GM10847 (cell line): ENCODE data around the gene SHISAL1.

Experiments used
- POLR2A ChIP-seq: IDR thresholded peaks from 2 replicates; pipeline ENCODE4 v1.6.1; 2011; ENCODE audit not compliant: insufficient read length; ENCODE audit errors: extremely low read depth

Gene SHISAL1

GRCh38 chr22:44335066-44335839, 22.5 kb upstream of the SHISAL1 start:
- TF ChIP-seq POLR2A = no peak

DNA sequence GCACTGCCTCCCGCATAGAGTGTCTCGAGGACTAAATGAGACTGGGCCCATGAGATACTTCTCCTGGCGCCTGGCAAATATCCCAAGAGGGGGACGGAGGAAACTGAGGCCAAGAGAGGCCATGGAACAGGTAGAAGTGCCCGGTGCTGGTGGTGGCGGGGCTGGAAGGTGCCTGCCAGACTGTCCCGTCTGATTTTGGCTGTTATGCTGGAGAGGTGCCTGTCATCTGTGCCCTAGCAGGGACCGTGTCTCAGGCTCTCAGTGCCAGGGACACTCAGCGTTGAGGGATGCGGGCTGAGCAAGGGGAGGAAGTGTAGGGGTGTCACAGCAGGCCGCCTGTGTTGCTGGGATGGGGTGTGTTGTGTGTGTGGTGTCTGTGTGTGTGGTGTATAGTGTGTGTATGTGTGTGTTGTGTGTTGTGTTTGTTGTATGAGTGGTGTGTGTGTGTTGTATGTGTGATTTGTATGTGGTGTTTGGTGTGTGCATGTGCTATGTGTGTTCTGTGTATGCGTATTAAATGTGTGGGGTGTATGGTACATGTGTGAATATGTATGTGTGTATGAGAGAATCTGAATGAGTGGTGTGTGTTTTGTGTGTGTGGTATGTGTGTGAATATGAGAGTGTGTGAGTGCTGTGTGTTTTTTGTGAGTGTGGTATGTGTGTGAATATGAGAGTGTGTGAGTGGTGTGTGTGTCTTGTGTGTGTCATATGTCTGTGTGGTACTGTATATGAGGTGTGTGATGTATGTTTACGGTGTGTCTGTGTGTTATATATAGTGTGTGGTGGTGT, 21.3 kb upstream of the SHISAL1 start:
- TF ChIP-seq POLR2A = no peak

DNA sequence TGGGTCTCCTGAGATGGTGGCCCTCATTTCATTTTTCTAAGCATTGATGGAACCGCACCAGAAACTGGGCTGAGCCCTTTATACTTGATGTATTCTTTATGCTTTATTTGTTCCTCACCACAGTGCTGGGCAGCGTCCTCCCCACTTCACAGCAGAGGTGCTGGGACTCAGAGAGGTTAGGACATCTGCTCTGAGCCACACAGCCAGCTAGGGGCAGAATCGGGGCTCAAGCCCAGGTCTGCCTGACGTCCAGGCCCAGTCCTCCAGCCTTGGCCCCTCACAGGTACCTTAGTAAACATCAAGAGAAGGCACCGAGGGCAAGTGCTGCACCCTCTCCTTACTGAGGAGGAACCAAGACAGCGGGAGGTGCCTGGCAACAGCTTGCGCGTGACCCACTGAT, 20.2 kb upstream of the SHISAL1 start:
- TF ChIP-seq POLR2A = no peak

DNA sequence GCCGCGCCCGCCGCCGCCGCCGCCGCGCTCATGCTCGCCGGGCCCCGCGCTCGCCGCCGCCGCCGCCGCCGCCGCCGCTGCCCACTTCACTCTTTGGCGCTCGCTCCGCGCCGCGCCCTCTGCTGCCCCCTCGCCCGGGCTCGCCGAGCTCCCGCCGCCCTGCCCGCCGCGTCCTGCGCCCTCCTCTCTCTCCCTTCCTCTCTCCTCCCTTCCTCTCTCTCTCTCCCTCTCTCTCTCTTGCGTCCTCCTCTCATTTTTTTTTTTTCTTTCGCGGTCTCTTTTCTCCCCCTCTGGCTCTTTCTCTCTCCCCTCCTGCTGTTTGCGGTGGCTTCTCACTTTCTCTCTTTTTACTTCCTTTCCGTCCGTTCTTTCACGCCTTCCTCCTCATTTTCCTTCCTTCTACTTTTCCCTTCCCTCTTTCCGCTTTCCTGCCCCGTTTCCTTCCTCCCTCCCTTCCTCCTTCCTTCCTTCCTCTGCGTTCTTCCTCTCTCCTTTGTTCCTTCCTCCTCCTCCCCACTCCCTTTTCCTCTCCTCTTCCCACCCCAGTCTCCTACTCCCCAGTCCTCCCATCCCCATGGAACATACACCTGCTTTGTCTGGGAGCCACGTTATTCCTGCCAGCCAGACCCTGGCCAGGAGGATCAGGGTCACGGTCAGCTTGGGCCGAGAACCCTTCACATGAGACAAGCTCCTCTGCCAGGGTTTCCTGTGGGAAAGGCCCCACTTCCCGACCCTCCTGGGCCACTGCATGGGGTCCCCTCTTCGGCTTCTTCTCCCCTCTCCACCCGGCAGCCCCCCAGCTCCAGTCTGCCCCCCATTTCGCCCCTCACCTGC, 19.3 kb upstream of the SHISAL1 start:
- no peak for TF ChIP-seq POLR2A

DNA sequence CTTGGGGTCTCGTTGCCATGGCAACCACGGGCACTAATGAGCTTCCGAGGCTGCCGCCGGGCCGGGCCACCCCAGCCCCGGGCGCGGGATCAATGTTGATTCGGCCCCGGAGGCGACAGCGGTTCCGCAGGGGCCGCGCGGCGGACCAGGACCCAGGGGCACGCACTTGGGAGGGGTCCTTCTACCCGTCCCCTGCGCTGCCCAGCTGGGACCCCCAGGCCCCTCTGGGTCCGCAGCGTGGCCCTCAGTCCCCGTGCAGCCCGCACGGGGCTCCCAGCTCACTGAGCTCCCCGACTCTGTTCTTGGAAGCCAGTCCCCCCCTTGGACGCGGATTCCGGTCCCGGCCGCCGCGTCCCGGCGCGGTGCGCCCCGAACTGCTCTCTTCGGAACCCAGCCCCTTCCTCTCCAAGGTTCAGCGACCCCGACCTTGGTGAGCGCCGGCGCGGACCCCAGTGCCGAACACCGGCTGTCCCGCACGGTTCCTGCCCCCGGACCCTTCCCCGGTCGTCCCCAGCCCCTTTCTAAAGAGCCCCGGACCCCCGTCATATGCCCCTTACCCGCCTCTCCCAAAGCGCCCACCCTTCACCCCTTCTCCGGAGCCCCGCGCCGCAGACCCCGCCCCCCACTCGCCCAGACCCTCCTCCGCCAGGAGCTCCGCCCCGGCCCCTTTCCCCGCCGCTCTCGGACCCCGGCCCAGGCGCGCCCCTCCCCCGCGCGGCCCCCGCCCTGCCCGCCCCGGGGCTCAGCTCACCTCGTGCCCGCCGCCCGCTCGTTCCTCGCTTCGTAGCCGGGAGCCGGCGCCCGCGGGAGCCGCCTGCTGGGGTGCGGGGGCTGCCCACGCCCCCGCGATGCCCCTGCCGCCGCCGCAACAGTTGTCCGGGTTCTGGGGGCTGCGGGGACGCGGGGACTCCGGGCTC, 18.3 kb upstream of the SHISAL1 start:
- TF ChIP-seq POLR2A = no peak

DNA sequence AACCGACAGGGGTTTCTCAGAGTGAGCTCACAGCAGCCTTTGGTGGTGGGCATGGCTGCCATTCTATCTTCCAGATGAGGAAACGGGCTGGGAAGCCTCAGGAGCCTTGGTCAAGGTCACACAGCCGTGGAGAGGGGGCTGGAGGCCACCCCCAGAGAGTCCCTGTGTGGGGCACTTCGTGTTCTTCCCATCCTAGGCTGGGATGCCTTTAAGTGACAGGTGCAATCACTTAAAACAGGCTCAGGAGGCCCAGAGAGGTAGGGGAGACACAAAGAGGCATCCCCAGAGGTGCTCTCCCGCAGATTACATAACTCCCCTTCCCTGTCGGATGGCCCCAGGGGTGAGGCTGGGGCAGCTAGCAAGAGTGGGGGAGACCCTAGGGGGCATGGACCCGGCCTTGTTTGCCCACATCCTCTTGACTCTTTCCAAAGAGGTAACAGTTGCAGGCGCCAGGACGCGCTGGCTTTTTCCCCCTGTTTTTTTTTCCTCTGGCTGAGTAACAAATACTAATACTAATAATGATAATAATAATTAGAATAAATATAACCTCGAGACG, 17.5 kb upstream of the SHISAL1 start:
- TF ChIP-seq POLR2A = no peak

- TF ChIP-seq POLR2A = no peak
These were observed 16.5 kb upstream of the SHISAL1 start for GRCh38 chr22:44329179-44329796.

- no peak for TF ChIP-seq POLR2A
These were observed 16.0 kb upstream of the SHISAL1 start for GRCh38 chr22:44328762-44329161.

DNA sequence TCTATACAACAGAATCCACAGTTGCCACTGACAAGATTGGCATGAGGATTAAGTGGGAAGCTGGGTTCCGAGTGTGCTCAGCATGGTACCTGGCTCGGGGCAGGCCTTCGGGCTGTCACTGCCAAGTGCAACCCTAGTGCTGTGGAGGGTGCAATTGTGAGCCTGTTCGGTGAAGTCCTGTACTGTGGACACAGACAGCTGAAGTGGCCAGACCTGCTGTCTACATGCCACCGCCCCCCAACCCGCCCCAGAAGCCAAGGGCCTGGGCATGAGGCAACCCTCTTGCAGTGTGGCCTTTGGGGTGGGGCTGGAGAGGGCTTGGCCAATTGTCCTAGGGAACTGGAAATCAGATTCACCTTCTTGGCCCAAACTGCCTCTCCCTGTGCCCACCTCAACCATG, 15.6 kb upstream of the SHISAL1 start:
- no peak for TF ChIP-seq POLR2A

- TF ChIP-seq POLR2A = no peak
These were observed 13.7 kb upstream of the SHISAL1 start for GRCh38 chr22:44326491-44326885.

DNA sequence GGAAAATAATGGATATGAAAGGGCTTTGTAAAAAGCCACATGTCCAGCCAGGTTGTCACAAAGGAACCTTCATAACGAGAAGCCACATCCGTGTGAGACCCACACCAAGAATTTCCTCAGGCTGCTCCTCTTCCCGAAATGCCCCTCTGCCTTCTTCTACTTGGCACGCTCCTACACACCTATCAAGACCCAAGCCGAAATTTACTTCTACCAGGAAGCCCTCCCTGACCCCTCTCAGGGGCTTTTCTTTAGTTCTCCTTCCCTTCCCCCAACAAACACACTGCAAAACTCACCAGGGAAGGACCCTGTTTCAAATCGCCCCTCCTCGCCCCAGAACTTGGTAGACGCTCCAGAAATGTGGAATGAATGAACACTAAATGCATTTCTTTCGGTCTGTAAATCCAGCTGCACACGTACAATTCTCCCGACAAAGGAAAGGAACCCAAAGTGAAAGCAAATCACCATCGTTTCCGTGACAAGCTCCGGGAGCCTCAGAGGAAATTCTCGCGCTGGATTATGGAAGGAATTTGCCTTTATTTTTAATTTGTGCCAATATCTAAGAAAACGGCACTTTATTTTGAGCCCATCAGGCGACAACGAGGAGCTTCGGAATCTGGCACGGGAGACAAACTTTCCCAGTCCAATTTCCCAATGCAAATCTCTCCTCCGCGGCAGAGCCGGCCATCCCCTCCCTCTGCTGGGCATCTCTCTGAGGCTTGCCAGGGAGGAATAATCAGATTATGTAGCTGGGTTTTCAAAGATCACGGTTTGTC, 13.2 kb upstream of the SHISAL1 start:
- TF ChIP-seq POLR2A = no peak

GRCh38 chr22:44319685-44320084, 6.9 kb upstream of the SHISAL1 start:
- no peak for TF ChIP-seq POLR2A

- TF ChIP-seq POLR2A = no peak
These were observed 6.0 kb upstream of the SHISAL1 start for GRCh38 chr22:44318751-44319150.
